GM21619 (cell line): ENCODE results near the gene XXYLT1.
"Not testable (repeated sequence)": the region's sequence is repeated elsewhere in the genome, so short reads cannot be mapped to it uniquely, and the experiment has no call there.

Experiments used
- ATAC-seq: cut with Tn5 transposase; IDR thresholded peaks from one replicate; pipeline ENCODE4 v1.9.1; 2021; ENCODE audit not compliant: unreplicated experiment

Gene XXYLT1

GRCh38 chr3:195056506-195056905, 214.5 kb downstream of the XXYLT1 start:
- no peak for ATAC-seq

DNA sequence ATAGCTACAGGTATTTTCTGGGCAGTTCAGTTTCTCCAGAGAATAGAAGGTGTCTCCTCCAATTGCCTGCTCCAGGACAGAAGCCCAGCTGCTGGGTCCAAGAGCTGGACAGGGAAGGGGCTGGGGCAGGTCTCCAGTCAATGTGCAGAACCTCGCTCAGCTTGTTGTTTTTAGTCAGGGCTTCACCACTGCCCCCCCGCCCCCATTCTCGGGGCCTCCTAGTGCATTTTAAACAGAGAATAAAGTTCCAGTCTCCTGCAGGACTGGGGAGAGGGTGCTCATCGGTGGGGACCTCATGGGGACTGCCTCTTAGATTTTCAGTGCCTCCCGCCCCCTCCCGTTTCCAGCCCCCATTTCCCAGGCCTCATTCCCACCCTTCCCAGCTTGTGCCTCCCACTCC, 216.6 kb downstream of the XXYLT1 start:
- ATAC-seq, result no peak

- no peak for ATAC-seq
These were observed 218.0 kb downstream of the XXYLT1 start for GRCh38 chr3:195052939-195053338.

DNA sequence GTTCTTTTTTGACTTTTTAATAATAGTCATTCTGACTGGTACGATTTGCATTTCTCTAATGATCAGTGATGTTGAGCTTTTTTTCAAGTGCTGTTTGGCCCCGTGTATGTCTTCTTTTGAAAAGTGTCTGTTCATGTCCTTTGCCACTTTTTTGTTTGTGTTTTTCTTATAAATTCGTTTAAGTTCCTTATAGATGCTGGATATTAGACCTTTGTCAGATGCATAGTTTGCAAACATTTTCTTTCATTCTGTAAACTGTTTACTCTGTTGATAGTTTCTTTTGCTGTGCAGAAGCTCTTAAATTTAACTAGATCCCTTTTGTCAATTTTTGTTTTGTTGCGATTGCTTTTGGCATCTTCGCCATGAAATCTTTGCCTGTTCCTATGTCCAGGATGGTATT, 220.7 kb downstream of the XXYLT1 start:
- ATAC-seq, result not testable (repeated sequence)

GRCh38 chr3:195048059-195048905, 222.7 kb downstream of the XXYLT1 start:
- ATAC-seq, result no peak

- ATAC-seq, result no peak
These were observed 223.4 kb downstream of the XXYLT1 start for GRCh38 chr3:195047536-195047935.

DNA sequence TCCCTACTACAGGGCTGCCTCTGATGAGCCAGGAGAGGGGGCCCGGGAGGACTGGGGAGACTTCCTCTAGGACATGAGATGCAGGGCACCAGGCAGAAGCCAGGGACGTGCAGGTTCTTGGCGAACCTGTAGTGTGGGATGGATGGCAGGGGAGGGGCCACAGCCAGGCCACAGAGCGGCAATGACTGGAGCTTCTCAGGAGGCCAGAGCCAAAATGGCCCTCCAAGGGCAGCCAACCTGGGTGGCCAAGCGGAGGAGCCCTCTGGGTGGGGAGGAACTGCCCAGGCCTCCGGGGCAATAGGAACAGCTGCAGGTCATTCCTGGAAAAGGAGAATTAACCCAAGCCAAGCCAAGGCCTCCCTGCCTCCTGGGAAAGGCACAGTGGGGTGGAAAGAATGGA, 224.5 kb downstream of the XXYLT1 start:
- ATAC-seq, result no peak

GRCh38 chr3:195045481-195046210, 225.3 kb downstream of the XXYLT1 start:
- no peak for ATAC-seq

- no peak for ATAC-seq
These were observed 226.5 kb downstream of the XXYLT1 start for GRCh38 chr3:195044411-195044810.

DNA sequence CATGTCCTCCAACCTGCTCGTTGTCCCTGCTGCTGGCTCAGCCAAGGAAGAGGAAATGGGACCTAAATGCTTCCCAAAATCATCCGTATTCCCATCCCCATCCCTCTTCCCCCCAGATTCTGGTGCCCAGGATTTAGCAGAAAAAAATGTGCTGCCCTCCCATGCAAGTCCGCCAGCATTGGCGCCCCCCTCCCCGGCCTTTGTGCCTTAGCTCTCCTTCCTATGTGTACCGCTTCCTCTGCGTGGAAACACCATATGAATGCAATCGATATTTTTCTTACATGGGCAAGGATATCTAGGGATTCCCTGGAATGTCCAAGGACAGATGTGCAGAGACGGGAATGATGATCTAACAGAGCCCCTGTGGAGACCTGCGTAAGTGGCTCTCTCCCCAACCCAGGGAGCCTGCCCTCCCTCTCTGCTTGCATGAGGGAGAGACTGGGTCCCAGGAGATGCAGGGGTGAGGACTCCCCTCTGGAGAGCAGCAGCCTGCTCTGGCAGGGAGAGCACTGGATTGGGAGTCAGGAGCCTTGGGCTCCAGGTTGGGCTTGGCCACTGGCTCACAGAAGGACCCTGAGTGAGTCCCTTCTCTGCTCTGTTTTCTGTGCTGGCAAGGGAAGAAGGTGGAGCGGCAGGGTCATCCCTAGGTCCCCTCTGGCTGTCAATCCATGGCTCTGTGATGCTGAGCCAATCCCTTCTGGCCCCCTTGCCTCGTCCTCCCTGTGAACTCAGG, 227.2 kb downstream of the XXYLT1 start:
- ATAC-seq, result no peak

- no peak for ATAC-seq
These were observed 228.0 kb downstream of the XXYLT1 start for GRCh38 chr3:195042743-195043606.

- ATAC-seq, result no peak
These were observed 228.9 kb downstream of the XXYLT1 start for GRCh38 chr3:195041871-195042742.

DNA sequence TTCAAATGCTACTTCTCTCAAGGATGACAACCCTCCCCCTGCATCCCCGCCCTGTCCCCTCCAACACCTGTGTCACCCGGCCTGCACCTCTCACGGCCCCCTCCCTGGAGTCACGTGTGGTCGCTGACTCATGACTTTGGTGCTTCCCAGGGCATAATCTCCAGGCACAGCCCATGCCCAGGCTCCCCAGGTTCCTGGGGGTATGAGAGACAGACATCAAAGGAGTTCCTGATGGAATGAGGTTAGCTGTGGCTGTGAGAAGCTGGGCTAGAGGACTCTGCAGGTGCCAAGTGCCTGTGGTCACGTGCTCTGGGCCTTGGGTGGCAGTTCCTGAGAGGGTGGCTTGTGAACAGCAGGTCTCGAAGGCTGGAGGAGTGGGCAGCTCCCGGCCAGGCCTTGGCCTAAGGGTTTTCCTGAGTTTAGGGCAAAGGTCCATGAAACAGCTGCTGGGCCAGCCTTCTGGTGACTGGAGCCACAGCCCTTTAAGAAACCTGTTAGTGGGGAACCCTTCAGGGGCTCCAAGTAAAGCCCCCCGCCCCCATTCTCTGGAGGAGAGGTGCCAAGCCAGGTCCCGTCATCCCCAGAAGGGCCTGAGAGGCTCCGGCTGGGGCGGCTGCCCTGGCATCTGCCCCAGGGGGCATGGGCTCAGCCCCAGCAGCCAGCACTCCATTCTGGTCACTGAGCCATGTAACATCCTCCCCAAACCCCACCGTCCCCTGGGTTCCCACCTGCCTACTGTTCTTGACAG, 230.0 kb downstream of the XXYLT1 start:
- no peak for ATAC-seq

GRCh38 chr3:195040094-195040493, 230.9 kb downstream of the XXYLT1 start:
- no peak for ATAC-seq

GRCh38 chr3:195039180-195039843, 231.6 kb downstream of the XXYLT1 start:
- no peak for ATAC-seq

- no peak for ATAC-seq
These were observed 232.8 kb downstream of the XXYLT1 start for GRCh38 chr3:195038161-195038560.

DNA sequence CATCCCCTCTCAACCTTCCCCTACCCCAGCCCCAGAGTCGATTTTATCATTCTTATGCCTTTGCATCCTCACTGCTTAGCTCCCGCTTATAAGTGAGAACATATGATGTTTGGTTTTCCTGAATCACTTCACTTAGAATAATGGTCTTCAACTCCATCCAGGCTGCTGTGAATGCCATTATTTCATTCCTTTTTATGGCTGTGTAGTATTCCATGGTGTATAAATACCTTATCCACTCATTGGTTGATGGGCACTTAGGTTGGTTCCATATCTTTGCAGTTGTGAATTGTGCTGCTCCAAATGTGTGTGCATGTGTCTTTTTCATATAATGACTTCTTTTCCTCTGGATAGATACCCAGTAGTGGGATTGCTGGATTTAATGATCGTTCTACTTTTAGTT, 233.4 kb downstream of the XXYLT1 start:
- not testable (repeated sequence) for ATAC-seq

- ATAC-seq, result no peak
These were observed 234.0 kb downstream of the XXYLT1 start for GRCh38 chr3:195036974-195037373.
